Motor neuron (in vitro differentiated cells): Measurements from ENCODE around the gene RBFOX2. TPM values are rescaled to one million over a fixed set of nuclear protein-coding genes. Genes with fewer than 3 reads are reported as not detected.

Experiments
- ATAC-seq, 8 experiments: fragments of 200-7000 bp; cut with Tn5 transposase; replicated peaks in 6 of 8; 2 replicates each; pipeline ENCODE4 v1.8.0; 2021; ENCODE audit warnings: mild to moderate bottlenecking in 8 of 8, moderate library complexity in 8 of 8
- H3K27ac ChIP-seq, 2 donors: fragments of 250-450 bp; sonication (Bioruptor Pico); 2 replicates each; pipeline ENCODE4 v1.9.0; 2021; ENCODE audit warnings: antibody characterized with exemption in 2 of 2, mild to moderate bottlenecking in 2 of 2, moderate library complexity in 1 of 2
- H3K4me1 ChIP-seq, 2 donors: fragments of 250-450 bp; sonication (Bioruptor Pico); replicated peaks in 1 of 2; 2 replicates each; pipeline ENCODE4 v1.6.1; 2021; ENCODE audit warnings: antibody characterized with exemption in 2 of 2, mild to moderate bottlenecking in 2 of 2, moderate library complexity in 1 of 2
- H3K4me3 ChIP-seq, 5 donors: fragments of 250-450 bp; sonication (Bioruptor Pico); 2 replicates each; pipeline ENCODE4 v1.9.0; 2021; ENCODE audit warnings: antibody characterized with exemption in 5 of 5, mild to moderate bottlenecking in 5 of 5, moderate library complexity in 4 of 5
- WGBS, 10 experiments: fragments of 450-650 bp; shearing (Covaris generic); methylation state at CpG; one replicate each; pipeline ENCODE4 v1.0.0; 2022; 5-methylcytosine and 5-hydroxymethylcytosine counted together
- in situ Hi-C, 9 experiments: fragments of 400-800 bp; cut with MboI; loops; one replicate each; pipeline ENCODE4 v1.15.0; 2021; ENCODE audit warnings: low sequenced_read_pairs in 9 of 9, low pct_unique_long_range_greater_than_20kb in 2 of 9; ENCODE audit not compliant: unreplicated experiment in 9 of 9
- total RNA-seq, 8 experiments: library from RNA; unstranded; fragments of 300-600 nt; gene quantifications; 2 replicates each; pipeline versions ENCODE4 v1.2.3 to v1.2.4, GENCODE V29; 2022

RBFOX2 gene
- total RNA-seq, 8 experiments from 2014 or later, result 105 to 229 (median 174) TPM

DNA sequence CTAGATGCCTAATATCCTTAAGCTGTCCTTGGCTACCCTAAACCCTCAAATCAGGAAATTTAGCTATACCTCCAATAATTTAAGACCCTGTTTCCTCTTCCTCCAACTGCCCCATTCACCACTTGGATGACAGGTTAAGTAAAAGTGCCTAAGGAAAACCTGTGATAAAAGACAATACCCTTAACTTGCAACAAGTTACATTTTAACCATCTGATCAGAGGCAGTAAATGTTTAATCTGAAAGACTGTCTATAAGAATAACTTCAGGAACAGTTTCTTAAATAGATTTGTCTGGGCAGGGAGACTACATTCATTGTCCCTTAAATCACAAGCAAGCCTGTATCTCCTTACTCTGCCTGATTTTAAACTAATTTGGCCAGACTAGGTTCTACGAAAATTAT, 181.8 kb downstream of the RBFOX2 start:
- in situ Hi-C loops, result no loop called here
- Histone ChIP-seq H3K4me1 (peaks cover 0 to 3% of the 10 kb centered on the region in 2 donors), H3K4me3 (no peak overlapping the region), H3K27ac (no peak overlapping the region)
- WGBS, 10 experiments, result 43 to 100% (median 67%) methylated on average over 1 of the region's 1 CpG; no CpG with 5 or more reads in 1 of the 10 experiments
- ATAC-seq, result no peak

DNA sequence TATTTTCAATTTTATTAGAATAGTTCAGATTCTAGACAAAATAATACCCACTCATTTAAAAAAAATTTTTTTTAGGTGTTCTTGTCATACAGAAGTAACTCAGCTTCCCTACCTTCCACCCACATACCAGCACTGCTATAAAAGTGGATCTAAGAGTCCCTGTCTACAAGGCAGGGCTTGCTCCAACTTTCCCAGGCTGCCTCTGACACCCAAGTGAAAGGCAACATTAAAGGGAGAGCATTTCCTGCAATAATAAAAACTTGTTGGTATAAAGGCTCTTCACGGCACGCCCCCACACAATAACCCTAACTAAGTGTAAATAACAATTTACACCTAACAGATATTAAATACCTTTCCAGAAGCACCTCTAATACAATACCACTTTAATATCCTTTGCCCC, 183.7 kb downstream of the RBFOX2 start:
- Histone ChIP-seq H3K4me3 (no peak overlapping the region), H3K4me1 (peaks cover 0 to 4% of the 10 kb centered on the region in 2 donors), H3K27ac (no peak overlapping the region)
- no peak for ATAC-seq
- WGBS, 10 experiments, result 80 to 100% (median 85%) methylated on average over 2 of the region's 2 CpGs; no CpG with 5 or more reads in 3 of the 10 experiments
- in situ Hi-C loops, result no loop called here

DNA sequence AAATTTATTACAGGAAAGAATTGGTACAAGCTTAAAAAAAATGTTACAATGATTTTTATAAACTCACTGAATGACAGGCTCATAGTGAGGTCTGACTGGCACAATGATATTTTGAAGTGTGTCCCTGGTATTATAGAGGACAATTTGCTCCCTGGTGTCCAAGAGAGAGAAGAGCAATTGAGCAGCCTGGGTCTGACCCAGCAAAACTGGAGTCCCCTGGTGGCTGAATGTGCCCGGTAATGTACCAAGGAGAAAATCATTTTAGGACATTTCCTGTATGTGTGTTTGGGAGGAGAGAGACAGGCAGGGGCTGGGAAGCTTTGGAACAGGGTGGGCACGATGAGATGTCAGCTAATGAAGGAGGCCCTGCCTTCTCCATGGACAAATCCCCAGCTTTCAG, 185.7 kb downstream of the RBFOX2 start:
- WGBS, 10 experiments, result 0 to 83% (median 17%) methylated on average over 1 to 2 of the region's 2 CpGs; no CpG with 5 or more reads in 3 of the 10 experiments
- no peak overlapping the region for H3K27ac ChIP-seq
- in situ Hi-C loops, result no loop called here

DNA sequence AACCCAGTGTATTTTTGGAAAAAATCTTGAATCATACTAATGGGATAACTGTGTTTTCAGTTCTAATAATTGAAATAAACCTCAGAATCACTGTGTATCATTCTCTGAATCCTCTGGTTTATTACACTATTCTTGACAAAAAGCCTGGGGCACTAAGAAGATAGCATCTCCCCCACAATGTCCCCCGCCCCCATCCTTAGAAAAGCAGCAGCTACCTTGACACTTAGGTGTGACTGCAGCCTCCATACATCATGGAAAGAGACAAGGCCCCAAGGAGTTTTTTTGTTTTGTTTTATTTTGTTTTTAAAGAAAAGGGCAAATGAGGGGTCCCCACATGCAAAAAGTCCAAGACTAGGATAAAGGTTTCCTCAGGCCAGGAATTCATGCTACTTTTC, 186.1 kb downstream of the RBFOX2 start:
- no peak overlapping the region for H3K27ac ChIP-seq

More for the DNA sequence above, 185.7 kb downstream of the RBFOX2 start:
- ATAC-seq, result peak in 3 of 8 experiments; percentile 24 to 39 (median 25)
- Histone ChIP-seq H3K4me1 (peaks cover 0 to 4% of the 10 kb centered on the region in 2 donors), H3K4me3 (no peak overlapping the region)

DNA sequence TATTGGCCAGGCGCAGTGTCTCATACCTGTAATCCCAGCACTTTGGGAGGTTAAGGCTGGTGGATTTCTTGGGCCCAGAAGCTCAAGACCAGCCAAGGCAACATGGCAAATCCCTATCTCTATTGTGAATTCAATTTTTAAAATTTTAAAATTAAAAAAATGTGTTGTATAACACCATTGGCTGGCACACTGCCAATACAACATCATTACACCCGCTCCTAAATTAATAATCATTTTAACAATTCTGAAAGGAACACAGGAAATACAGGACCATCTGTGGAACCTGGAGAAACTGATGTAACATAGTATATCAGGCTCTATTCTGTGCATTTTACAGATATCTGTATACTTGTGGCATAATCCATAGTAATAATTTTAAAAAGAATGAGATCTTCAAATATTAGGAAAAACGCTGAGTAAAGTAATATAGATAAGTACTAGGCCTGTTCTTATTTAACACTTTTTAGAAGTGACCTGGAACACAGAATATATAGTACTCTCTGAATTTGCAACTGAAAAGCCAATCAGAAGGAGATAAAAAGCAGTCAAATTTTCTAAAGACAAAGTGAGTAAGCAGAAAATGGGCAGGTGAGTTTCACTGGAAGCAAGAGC, 186.6 kb downstream of the RBFOX2 start:
- in situ Hi-C loops, result no loop called here
- Histone ChIP-seq H3K4me1 (peaks cover 0 to 11% of the 10 kb centered on the region in 2 donors), H3K27ac (no peak overlapping the region), H3K4me3 (no peak overlapping the region)
- no peak for ATAC-seq
- 44 to 100% (median 83%) methylated on average over 1 to 3 of the region's 3 CpGs for WGBS, 10 experiments

More for the DNA sequence above, 186.1 kb downstream of the RBFOX2 start:
- peaks cover 0 to 8% of the 10 kb centered on the region in 2 donors for H3K4me1 ChIP-seq
- no peak for ATAC-seq
- in situ Hi-C loops, result no loop called here
- H3K4me3 ChIP-seq, result no peak overlapping the region
- WGBS, 10 experiments, result 90 to 100% (median 100%) methylated on average over 1 of the region's 1 CpG; no CpG with 5 or more reads in 4 of the 10 experiments

DNA sequence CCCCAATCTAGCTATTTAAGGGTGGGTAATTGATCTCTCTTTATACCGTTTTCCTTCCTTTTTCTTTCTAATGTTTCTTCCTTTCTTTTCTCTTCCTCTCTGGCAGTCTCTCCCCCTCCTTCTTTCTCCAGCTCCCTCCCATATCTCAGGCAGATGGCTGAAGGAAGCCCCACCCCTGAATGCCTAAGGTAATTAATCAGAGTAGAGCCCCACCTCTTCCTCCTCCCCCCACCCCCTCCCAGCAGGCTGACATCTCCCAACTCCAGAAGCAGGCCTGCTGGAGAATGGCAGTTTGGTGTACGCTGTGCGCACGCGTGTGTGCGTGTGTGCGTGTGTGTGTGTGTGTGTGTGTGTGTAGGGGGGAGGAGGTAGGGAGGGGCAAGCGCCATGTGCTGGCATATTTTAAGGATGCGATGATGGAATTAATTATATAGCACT, 188.3 kb downstream of the RBFOX2 start:
- in situ Hi-C loops, result no loop called here
- ATAC-seq, result peak; percentile 84 to 94 (median 92)
- Histone ChIP-seq H3K4me3 (peak overlapping the region; percentile 42 to 49 (median 47)), H3K27ac (peak overlapping the region in 1 of 2 donors; percentile 36), H3K4me1 (peaks cover 7 to 20% of the 10 kb centered on the region in 2 donors)
- 0% methylated on average over 1 to 2 of the region's 9 CpGs; no CpG with 5 or more reads in 4 of the 10 experiments for WGBS, 10 experiments

DNA sequence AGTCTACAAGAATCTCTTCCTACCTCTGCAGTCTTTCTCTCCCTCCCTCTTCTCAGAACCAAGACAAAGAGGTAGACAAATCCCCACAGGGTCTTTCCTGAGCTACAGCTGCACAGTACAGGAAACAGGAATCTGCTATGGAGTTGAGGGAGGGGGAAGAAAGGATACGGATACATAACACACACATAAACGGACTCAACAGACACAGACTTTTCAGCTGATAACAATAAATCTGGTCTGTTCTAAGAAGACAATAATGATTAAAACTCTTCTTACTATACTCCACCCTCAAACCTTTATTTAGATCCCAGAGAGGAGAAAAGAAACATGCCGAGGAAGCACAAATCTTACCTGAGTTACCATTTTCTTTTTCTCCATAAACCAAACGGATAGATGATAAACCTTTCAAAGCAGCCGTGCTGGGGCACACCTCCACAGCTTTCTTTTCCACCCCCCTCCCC, 188.8 kb downstream of the RBFOX2 start:
- H3K4me3 ChIP-seq, result peak overlapping the region; percentile 42 to 49 (median 47)
- WGBS, 10 experiments, result 0% methylated on average over 1 to 5 of the region's 5 CpGs; no CpG with 5 or more reads in 1 of the 10 experiments
- peak; percentile 7 to 48 (median 42) for ATAC-seq
- peak overlapping the region; percentile 6 to 36 for H3K27ac ChIP-seq
- in situ Hi-C loops, result no loop called here
- H3K4me1 ChIP-seq, result peaks cover 11 to 24% of the 10 kb centered on the region in 2 donors

DNA sequence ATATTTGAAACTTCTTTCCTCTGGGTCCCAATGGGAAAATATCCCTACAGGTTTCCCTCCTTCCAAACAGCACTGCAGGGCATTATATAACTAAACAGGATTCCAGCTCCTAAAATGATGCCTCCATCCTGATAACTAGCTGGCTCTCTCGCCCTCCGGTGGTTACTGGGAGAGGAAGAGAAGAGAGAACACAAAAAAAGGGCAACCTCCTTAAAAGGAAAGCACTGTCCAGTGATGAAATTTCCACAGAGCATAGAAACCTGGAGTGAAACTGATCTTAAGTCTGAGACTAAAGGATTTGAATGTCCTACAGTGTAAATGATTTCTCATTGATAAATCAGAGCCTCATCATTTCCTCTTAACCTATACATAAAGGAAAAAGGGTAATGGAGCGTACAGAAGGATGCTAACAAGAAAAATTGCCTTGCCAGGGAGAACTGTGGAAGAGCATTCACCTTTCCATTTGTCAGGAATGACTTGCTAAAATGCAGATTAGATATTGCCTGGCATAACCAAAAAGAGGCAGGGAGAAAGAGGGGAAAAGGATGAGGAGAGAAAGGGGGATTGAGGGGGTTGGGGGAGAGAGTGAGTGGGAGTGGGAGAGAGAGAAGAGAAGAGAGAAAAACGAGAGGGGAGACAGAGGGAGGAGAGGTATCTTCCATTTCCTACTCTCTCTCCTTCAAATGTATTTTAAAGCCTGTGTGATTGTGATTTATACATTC, 189.6 kb downstream of the RBFOX2 start:
- H3K4me3 ChIP-seq, result peak overlapping the region; percentile 42 to 49 (median 47)
- H3K27ac ChIP-seq, result peak overlapping the region in 1 of 2 donors; percentile 36
- ATAC-seq, result peak; percentile 9 to 38 (median 22)
- H3K4me1 ChIP-seq, result peaks cover 11 to 33% of the 10 kb centered on the region in 2 donors
- 0 to 60% (median 7%) methylated on average over 1 to 2 of the region's 4 CpGs; no CpG with 5 or more reads in 3 of the 10 experiments for WGBS, 10 experiments
- in situ Hi-C loops, result no loop called here

DNA sequence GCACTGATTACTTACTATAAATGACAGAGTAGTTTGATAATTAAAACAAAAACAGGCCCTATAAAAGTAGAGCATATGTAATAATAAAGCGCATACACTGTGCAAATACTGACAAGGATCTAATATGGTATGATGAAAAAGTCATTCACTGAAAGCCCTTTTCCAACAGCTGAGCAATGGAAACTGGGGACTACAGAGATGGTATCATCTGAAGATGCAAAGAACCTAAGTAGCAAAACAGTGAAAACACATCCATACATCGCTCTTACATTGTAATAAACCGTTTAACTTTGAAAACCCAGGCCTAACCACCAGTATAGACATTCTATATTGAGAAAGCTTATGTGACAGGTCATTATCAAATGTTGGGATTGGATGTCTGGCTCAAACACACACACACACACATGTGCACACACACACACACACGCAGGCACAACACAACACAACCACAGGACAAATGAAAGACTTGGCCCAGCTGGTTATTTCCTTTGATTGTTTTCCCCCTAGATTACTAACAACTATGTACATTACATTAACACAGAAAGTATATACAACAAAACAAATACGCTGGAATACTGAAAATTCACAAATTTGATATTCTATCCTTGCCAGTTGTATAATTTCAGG, 191.4 kb downstream of the RBFOX2 start:
- WGBS, 10 experiments, result 15 to 100% (median 77%) methylated on average over 1 to 5 of the region's 5 CpGs
- ATAC-seq, result no peak
- H3K4me3 ChIP-seq, result peak overlapping the region; percentile 4 to 45 (median 41)
- H3K27ac ChIP-seq, result no peak overlapping the region
- H3K4me1 ChIP-seq, result peaks cover 11 to 40% of the 10 kb centered on the region in 2 donors
- in situ Hi-C loops, result no loop called here

DNA sequence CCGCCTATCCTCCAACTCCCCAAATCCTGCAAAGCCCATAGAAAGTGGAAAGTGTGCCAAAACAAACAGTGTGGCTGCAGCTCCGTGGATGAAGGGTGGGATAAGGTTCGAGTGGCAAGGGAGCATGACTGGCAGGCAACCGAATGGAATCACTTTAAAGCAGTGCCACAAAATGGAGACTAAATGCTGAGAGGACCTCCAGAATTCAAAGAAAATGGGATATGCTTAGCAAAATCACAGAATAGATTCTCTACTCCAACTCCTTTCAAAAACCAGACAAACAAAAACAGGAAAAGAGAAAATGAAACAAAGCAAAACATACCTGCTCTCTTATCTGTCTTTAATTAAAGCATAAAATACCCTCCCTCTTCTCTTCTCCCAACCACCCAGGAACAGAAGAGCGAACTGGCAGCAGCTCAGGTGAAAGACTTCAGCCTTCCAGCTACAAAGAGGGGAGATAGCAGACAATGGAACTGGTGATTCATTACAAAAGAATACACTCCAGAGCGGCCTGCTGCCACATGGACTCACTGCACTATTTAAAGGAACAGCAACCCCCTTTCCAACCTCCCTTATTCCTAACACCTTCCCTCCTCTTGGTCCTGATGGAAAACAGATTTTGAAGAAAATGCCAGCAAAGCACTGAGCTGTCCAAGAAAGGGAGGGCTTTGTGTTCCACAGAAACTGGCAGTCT, 192.5 kb downstream of the RBFOX2 start:
- ATAC-seq, result peak; percentile 31 to 61 (median 52)
- H3K4me3 ChIP-seq, result peak overlapping the region; percentile 21 to 45 (median 41)
- peak overlapping the region in 1 of 2 donors; percentile 58 for H3K27ac ChIP-seq
- peaks cover 11 to 40% of the 10 kb centered on the region in 2 donors for H3K4me1 ChIP-seq
- in situ Hi-C loops, result no loop called here
- 0 to 18% (median 10%) methylated on average over 2 to 6 of the region's 6 CpGs; no CpG with 5 or more reads in 1 of the 10 experiments for WGBS, 10 experiments

DNA sequence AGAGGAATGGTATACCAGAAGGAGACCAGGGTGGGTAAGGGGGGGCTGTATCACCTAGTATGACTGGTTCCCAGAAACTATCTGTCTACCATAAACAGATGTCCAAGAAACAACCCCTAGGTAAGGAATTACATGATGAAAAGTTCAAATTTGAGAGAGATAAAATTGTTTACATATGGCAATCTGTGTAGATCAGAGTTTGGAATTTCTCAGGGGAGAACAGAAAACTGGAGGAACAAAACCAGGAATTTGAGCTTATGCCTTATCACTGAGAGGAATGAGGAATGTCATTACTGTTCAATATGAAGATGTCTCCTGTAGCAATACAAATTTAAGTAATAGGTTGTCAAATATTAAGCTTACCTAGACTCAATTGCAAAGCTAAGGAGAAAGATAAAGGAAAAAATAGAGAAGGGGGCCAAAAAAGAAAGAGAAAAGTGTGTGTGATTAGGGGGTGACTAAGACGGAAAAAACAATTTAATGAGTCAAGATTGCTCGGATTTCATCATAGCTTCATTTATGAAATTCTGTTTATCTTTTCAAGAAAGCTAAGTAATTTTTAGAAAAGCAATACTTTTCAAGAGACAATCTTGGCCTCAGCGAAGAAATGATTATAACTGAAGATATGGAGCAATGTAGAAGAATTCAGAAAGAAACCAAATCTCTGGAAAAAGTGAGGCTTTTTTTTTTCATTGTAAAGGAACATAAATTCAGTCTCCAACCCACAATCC, 193.2 kb downstream of the RBFOX2 start:
- in situ Hi-C loops, result no loop called here

DNA sequence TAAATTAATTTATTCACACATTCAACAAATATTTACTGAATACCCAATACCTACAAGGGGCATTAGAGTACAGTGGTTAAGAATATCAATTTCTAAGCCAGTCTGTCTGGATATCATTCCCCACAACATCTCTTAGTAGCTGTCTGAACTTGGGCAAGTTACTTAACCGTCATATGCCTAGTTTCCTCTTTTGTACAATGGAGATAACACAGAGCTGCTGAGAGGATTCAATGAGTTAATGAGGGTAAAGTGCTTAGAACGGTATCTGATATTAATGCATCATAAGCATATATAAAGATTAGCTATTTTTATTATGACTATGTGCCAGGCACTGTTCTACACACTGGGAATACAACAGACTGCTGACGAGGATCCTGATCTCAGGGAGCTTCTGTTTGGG, 194.6 kb downstream of the RBFOX2 start:
- in situ Hi-C loops, result no loop called here
- 0 to 100% (median 96%) methylated on average over 1 to 3 of the region's 3 CpGs; no CpG with 5 or more reads in 2 of the 10 experiments for WGBS, 10 experiments
- no peak for ATAC-seq

More for the DNA sequence above, 193.2 kb downstream of the RBFOX2 start:
- Histone ChIP-seq H3K4me3 (peak overlapping the region; percentile 21 to 45 (median 41)), H3K4me1 (peaks cover 11 to 36% of the 10 kb centered on the region in 2 donors), H3K27ac (peak overlapping the region in 1 of 2 donors; percentile 58)
- ATAC-seq, result no peak
- 2 to 77% (median 35%) methylated on average over 2 to 3 of the region's 3 CpGs for WGBS, 10 experiments

More for the DNA sequence above, 194.6 kb downstream of the RBFOX2 start:
- peaks cover 11 to 39% of the 10 kb centered on the region in 2 donors for H3K4me1 ChIP-seq
- no peak overlapping the region for H3K27ac ChIP-seq
- H3K4me3 ChIP-seq, result peak overlapping the region in 2 of 5 donors; percentile 44 to 45
